Epidermal melanocyte (primary cell): ENCODE results near the gene PCGF1.

ENCODE experiments used
- DNase-seq: peaks from one replicate; pipeline ENCODE4 v3.0.0; 2011; ENCODE audit warnings: low spot score; ENCODE audit not compliant: insufficient read length

Gene PCGF1

DNA sequence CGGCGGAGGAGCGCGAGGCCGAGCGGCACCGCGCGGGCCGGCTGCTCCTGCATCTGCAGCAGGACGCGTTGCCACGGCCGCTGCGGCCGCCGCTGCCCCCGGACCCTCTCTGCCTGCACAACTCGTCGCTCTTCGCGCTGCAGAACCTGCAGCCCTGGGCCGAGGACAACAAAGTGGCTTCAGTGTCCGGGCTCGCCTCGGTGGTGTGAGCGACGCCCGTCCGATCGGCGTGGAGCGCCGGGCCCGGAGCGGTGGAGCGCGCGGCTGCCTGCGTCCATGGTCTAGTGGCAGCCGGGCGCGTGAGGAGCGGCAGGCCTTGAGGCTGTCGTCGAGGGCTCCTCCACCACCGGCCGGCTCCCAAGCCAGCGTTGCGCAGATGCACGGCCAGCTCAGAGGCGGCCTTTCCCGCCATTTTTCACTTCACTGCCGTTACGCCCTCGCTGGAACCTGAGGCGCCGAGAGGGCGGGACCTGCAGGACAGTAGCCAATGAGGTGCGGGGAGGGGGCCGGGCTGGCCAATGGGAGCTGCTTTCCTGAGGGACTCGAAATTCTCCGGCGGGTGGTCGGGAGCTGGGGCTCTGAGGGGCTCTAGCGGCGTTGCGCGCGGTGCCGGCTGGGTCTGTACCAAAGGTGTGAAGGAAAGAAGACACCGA lies 8.6 kb upstream of the PCGF1 start:
- peak; percentile 81 for DNase-seq

DNA sequence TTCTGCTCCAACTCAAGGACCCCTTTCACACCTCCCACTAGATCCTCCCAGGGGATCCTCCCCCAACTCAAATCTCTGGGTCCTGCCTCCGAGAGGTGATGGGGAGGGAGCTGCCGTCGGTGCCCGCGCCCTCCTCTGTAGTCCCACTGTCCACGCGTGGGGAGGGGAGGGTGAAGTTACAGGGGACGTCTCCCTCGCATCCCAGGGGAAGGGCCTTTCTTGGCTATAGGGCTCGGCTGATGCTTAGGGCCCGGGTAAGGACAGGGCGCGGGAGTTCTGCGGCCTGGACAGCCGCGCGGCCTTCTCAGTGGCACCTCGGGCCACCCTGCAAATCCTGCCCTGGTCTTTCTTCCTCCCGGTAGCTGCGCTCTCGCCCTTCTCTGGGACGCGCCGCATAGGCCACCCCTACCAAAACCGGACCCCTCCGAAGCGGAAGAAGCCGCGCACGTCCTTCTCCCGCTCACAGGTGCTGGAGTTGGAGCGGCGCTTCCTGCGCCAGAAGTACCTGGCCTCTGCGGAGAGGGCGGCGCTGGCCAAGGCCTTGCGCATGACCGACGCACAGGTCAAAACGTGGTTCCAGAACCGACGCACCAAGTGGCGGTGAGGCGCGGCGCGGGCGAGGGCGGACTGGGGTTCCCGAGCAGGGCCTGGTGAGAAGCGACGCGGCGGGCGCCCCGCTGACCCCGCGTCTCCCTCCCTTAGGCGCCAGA lies 7.9 kb upstream of the PCGF1 start:
- DNase-seq = no peak

DNA sequence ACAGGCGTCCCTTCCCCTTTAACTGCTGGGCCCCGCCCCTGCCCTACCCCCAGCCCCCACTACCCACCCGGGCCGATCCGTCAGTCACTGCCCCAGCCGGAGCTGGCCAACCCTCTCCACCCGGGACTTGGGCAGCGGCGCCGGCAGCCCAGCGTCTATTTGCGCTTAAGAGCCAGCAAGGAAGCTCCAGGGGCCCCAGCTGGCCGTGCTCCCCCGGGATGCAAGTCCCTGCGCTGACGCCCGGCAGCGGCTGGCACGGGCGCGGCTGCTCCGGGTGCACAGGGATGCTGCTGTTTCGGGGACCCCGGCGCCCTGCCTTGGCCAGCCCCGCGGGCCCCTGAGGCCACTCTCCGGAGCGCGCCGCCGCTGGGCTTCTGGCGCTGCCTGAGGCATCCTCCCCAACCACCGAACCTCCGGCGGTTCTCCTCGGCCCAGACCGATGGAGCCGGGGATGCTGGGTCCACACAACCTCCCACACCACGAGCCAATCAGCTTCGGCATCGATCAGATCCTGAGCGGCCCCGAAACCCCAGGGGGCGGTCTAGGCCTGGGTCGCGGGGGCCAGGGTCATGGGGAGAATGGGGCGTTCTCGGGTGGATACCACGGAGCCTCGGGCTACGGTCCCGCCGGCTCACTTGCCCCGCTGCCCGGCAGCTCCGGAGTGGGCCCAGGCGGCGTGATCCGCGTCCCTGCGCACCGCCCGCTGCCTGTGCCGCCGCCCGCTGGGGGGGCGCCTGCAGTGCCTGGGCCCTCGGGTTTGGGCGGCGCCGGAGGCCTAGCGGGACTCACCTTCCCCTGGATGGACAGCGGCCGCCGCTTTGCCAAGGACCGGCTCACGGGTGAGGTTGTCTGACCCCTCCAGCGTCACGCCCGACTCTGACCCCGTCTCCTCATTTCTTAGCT lies 7.1 kb upstream of the PCGF1 start, which contains the start of gene TLX2:
Gene TLX2 (plus strand): TSS at position 83 of the 903 bp plus-strand sequence. CDS start 357 bp downstream, at position 440.
- DNase-seq = no peak

DNA sequence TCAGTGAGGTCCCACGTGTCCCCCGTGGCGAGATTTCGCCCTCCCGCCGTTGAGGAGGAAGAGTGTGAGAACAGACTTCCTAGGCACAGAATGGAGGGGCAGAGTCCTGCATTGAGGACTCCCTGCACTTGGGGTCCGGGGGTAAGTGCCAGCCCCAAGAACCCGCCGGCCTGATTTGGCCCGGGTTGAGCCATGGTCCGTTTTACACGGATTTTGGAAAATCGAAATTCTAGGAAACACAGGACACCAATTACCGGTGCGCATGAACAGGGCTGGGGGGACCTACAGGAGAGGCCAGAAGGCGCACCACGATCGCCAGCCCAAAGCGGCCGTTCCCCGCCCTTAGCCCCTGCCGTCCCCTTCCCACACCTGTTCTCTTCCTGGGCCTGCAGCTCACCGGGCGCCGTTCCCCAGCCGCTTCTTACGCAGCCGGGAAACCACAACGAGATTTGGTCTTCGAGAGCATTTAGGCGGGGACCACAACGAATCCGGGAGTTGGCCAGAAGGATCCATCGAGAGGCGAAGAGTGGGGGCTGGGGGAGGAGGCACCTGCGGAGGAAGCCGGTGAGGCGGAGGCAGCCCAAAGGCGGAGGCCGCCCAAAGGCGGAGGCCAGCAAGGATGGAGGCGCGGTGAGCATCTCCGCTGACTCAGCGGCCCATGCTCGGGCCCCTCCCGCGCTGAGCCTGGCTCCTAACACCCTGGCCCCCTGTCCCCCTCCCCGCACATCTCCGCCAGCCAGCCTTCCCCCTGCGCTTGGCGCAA lies 6.3 kb upstream of the PCGF1 start:
- DNase-seq = no peak

DNA sequence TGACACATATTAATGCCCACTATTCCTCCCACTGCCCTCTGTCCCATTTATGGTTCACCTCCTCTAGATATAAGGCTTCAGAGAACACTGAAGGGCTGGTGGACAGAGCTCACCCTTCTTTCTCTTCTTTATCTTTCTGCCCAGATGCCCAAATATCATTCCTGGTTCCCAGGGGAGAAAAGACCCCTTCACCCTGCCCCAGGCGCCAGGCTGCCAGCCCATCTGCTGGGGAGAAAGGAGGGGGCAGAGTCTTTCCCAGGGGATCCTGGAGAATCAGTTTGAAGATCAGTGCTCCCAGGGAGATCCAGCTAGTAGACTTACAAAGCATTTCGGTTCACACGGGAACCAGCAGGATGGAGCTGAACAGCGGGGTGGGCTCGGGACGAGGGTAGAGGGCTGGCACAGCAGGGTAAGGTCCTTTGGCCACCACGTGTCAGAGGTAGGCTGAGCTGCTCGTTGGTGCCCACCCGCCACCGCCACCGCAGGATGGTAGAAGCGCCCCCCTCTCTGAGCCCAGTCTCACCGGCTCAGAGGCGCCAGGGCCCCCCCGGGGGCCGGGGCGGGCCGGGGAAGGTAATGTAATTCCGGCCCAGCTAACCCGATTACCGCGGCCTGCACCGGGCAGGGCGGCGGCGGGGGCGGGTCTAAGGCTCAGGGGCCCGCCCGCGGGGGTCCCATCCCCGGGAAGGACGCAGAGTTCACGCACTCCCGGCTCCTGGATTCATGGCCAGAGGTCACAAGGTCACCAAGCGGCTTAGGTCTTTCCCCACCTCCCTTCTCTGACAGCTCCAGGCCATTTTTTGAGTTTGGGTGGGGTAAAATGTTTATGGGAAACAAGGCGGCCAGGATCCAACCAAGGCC lies 5.5 kb upstream of the PCGF1 start:
- no peak for DNase-seq

DNA sequence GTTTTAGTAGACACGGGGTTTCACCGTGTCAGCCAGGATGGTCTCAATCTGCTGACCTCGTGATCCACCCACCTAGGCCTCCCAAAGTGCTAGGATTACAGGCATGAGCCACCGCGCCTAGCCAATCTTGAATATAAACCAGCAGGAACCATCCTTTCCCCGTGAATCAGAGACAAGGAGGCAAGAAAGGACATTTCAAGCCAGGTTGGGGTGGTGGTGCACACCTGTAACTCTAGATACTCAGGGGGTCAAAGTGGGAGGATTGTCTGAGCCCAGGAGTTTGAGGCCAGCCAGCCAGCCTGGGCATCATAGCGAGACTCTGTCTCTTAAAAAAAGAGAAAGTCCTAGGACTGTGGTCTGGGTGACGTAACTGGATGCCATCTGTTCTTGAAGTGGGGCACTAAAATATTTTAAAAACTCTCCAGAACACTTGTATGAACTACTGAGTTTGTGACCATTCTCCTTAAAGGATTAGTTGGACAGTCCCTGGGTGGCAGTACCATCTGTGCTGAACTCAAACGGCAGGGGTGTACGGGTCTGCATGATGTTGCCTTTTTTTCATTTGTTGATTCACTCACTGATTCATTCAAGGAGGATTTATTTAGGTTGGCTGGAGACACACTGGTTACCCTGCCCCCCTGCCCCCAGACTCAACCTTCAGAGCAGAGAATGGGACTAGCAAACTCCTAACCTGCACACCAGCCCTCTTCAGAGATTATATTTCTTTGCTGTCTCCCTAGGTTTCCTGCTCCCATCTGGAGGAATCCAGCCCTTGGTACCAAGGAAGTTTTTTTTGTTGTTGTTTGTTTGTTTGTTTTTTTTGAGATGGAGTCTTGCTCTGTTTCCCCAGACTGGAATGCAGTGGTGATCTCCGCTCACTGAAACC lies 3.9 kb upstream of the PCGF1 start:
- DNase-seq = no peak

DNA sequence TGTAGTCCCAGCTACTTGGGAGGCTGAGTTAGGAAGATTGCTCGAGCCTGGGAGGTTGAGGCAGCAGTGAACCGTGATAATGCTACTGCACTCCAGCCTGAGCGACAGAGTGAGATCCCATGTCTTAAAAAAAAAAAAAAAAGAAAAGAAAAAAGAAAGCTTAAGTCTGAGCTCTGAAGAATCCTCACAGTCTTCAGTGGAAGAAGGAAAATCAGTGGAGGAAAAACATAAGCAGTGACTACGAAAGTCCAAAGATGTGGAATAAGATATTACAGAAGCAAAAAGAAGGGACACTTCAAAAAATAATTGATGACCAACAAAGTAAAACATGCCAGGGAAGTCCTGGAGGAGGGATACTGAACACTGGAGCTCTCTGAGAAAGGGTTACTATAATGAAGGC lies 2.8 kb upstream of the PCGF1 start:
- DNase-seq = no peak

DNA sequence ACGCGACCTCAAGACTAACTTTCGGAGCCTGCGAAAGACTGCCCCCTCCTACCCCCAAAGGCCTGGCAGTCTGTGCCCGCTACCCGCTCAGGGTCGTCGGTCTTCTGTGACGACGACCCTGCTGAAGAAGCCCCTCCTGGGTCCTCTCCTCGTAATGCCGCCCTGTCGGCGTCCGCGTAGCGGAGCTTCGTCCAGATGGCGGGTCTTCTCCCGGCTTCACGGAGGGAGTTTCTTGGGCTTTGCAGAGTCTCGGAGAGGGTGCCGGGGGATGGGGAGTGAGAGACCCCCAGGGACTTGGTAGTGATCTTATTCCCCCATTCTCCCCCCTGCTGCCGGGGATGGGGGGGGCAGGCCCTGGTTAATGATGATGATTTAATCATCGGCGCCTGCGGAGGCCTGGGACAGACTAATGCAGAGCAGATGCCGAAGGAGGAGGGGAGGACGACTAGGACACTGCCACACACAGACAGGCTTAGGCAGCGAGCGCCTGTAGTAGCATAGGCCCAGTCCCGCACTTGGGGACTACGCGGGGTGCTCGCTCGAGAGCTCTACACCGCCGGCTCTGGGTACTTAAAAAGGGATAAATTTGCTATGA lies 528 bp upstream of the PCGF1 start:
- DNase-seq = peak; percentile 46

DNA sequence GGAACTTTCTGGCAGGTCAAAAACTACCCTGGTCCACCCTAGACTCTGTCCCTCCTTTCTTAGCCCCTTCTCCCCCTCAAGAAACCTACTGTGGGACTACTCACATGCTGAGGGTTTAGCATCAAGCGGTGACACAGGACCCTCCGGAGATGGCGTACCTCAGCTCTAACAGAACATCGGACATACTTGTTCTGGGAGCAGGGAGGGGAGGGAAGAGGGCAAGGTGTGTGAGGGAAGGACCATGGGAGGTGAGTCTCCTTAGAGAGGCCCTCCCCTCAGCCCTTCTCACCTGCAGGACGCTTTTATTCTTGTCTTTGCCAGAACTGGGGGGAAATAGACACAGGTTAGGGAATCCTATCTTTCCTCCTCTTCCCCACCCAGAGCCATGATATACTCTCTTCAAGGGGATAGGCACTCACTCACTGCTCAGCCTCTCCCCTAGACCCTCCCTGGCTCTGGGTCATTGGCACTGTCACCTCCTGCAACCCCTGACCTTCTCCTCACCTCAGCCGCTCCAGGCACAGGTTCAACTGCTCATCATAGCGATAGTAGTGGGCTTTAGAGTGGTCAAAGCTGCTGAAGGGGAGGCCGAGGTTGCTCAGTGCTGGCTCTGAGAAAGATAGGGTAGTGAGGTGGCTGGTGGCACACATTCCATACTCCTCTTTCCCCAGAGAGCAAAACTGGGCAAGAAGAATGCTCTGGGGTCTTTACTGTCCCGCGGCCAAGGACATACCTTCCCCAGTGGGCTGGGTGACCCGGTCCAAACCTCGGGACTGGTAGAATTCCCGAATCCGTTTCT lies 1.8 kb downstream of the PCGF1 start:
- no peak for DNase-seq

DNA sequence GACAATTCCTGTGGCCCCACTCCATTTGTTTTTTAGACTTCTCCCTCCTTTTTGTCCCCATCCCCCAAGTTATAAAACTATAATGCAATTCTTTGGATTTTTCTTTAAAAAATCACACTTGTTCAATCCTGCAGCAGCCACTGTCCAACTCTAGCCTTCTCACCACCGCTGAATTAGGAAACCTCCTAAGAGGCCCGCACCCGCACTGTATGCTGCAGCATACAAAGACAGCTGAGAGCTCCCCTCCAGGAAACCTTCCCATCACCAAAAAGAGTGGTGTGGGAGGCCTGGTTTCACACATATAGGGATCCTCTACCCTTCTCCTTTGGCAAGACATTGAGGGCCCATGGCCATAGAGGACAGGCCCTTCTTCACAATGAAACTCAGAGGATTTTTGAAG lies 2.9 kb downstream of the PCGF1 start:
- no peak for DNase-seq

DNA sequence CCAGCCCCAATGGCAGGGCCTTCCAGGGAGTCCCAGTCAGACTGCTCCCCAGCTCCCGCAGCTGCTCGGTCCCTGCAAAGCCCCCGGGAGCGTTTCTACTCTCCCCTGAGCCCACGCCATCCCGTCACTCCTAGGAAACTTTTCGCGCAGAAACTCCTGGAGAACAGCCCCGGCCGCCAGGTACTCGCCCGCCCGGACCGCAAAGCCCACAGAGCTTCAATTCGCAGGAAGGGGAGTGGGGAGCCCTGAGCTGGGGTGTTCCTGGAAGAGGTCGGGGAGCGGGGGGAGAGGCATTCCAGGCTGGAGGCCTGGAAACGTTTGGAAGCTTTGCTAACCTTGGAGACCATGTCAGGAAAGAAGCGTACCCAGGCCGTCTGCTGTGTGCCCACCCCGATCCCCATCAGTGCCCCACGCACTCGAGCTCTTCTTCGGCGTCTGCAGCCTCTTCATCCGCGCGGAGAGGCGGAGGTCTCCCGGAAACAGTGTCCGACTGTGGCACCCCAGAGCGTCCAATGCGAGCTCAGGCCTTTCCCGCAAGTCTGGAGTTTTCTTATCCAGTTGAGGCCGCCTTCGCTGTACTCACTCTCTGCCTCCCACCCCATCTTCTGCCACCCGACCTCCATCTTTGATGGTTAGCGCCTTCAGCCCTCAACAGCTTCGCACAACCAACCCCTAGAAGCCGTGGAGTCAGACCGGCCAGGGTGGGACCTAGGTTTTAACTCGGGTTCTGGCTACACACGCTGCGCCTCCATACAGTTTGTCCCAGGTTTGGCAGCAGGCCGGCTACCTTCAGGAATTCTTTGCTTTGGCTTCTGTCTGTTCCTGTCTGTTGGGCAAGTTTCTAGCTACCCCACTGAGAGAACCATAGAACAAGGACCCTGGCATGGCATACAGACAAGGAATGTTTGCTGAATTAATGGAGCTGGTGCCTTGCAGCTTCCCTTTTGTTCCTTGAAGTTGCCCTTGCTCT lies 3.7 kb downstream of the PCGF1 start:
- DNase-seq = peak; percentile 20

DNA sequence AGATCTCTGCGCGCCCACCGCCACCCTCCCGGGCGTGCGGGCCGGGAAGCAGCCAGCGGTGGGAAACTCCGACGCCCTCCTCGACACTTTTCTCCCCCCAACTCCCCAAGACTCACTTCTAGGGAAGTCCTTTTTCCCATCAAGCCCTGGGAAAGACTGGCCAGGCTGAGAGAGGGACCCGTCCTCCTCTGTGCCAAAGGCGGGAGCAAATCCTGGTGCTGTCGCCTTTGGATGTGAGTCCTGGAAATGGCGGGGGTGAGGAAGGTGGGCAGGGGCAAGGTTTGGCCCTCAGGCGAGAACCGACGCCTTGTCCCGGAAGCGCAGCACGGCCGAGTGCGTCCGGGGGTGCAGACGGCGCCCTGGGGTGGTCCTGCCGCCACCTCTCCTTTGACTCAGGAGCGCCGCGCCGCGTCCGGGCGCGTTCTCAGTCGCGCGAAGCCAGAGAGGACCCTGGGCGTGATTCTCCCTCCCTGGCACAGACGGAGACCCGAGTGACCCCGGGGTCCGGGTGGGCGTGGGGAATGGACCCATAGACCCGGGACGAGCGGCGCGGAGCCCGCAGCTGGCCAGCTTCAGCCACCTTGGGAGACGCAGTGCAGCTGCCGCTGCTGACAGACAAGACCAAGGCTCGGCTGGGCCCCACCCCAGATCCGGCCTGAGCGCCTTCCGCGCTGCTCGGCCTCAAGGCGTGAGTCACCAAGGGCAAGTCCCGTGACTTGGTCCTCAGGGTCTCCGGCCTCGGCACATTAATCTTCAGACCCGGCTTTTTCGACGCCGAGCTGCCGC lies 4.6 kb downstream of the PCGF1 start:
- DNase-seq = peak; percentile 76

DNA sequence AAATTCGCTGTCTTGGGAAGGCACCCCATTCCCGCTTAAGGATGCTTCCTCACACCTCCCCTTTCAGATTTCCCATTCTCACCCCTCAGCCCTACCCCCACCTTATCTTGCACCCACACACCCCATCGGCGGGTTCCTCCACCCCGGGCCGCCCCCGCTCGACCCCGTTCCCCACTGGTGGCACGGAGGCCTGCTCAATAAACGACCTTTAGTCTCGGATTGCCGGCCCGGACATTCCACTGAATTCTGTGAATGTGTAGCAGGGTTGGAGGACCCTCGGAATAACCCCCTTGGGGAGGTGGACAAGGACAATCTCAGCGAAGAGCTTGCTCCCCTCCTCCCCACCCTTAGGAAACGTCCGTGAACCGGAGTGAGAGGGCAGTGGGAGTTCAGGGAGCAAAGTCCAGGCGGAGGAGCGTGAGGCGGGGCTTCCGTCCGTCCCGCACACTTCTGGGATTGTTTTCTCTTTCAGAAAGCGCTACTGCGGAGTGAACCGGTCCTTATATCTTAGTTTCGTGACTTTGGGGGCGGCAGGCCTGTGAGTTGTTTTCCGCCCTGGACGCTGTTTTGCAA lies 5.3 kb downstream of the PCGF1 start:
- no peak for DNase-seq

DNA sequence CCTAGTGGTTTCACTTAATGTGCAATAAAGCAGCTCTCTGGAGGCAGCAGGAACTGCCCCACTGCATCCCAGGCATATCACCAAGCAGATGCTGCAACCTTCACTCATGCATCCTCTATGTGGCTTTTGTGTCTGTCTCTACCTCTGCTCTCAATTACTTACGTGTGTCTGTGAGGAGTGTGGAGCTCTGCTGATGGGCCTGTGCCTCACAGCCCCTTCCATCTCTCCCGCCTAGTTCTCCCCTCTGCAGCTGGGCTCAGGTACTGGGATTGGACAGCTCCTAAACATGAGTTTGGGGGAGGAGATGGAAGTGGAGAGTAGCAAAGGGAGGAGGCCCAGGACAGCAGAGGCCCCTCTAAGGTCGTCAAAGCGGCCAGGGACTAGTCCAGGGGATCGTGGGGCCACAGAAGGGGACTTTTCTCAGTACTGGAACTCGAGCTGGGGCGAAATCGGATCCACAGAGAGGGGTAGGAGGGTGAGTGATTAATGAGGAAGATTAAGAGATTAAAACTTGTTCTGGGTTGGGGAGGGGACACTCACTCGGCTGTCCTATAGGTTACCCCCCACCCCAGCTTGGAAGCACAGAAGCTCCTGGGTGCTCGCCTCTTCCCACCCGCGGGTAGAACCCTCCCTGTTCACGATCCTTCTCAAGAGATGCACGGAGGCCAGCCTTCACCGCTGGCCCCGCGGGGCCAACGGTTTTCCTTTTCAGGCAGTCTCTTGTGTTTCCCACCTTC lies 6.0 kb downstream of the PCGF1 start:
- no peak for DNase-seq

DNA sequence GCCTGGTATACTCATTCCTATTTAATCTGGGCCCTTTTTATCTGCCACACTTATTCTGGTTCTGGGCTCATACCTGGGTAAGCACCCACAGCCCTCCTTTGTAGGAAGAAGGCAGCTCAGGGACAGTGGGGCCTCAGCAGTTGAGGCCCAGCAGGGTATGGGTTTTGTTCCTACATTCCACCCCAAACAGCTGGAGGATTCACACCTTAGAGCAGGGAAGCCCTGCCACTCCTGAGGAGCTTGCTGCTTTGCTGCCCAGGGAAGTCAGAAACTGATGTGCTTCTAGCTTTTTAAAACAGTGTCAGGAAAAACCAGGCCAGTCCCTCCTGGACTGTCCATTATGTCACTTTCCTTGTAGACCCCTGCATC lies 6.9 kb downstream of the PCGF1 start:
- no peak for DNase-seq
